DOHH2 (cell line): ENCODE results near the gene BOK.

Experiments used
- H3F3A ChIP-seq: fragments of 200-600 bp; sonication (generic), shearing (Covaris generic); 2 replicates; pipeline ENCODE4 v1.6.0; 2016; ENCODE audit warnings: antibody characterized with exemption, mild to moderate bottlenecking; ENCODE audit not compliant: control insufficient read depth, insufficient read depth
- H3K27ac ChIP-seq: fragments of 200-600 bp; sonication (generic); 2 replicates; pipeline ENCODE4 v1.5.1; 2014; ENCODE audit warnings: low read depth, mild to moderate bottlenecking, low read length, moderate library complexity
- H3K27me3 ChIP-seq: fragments of 200-600 bp; sonication (generic); 2 replicates; pipeline ENCODE4 v1.6.1; 2014; ENCODE audit warnings: mild to moderate bottlenecking, low read length, mixed read lengths; ENCODE audit not compliant: control insufficient read depth
- H3K36me3 ChIP-seq: fragments of 200-600 bp; sonication (generic); 2 replicates; pipeline ENCODE4 v1.6.1; 2014; ENCODE audit warnings: mild to moderate bottlenecking, low read length, moderate library complexity, mixed read lengths; ENCODE audit not compliant: control insufficient read depth
- H3K4me1 ChIP-seq: fragments of 200-600 bp; sonication (generic); 2 replicates; pipeline ENCODE4 v1.6.1; 2014; ENCODE audit warnings: mild to moderate bottlenecking, low read length, mixed read lengths; ENCODE audit not compliant: control insufficient read depth
- H3K4me2 ChIP-seq: fragments of 200-600 bp; sonication (generic); 2 replicates; pipeline ENCODE4 v1.6.0; 2014; ENCODE audit warnings: mild to moderate bottlenecking, low read length, moderate library complexity
- H3K4me3 ChIP-seq: fragments of 200-600 bp; sonication (generic); 2 replicates; pipeline ENCODE4 v1.5.1; 2014; ENCODE audit warnings: mild to moderate bottlenecking, low read length, mixed read lengths
- H3K79me2 ChIP-seq: fragments of 200-600 bp; sonication (generic); 2 replicates; pipeline ENCODE4 v1.6.1; 2014; ENCODE audit warnings: mild to moderate bottlenecking, low read length, mixed read lengths; ENCODE audit not compliant: control insufficient read depth
- H3K9me2 ChIP-seq: fragments of 200-600 bp; sonication (generic); replicated peaks from 2 replicates; pipeline ENCODE4 v1.6.1; 2014; ENCODE audit warnings: mild to moderate bottlenecking, low read length, mixed read lengths; ENCODE audit not compliant: control insufficient read depth
- H3K9me3 ChIP-seq: fragments of 200-600 bp; sonication (generic); 2 replicates; pipeline ENCODE4 v1.6.1; 2014; ENCODE audit warnings: antibody characterized with exemption, low read length, mixed read lengths; ENCODE audit not compliant: control insufficient read depth, insufficient read depth
- H4K20me1 ChIP-seq: fragments of 200-600 bp; sonication (generic); 2 replicates; pipeline ENCODE4 v1.6.0; 2014; ENCODE audit warnings: low read depth, mild to moderate bottlenecking, antibody characterized with exemption, low read length, moderate library complexity; ENCODE audit not compliant: control insufficient read depth, insufficient read depth
- CTCF ChIP-seq: fragments of 200-600 bp; sonication (generic); IDR thresholded peaks from one replicate; pipeline ENCODE4 v1.5.1; 2014; ENCODE audit warnings: antibody characterized with exemption, mild to moderate bottlenecking, low read depth, low read length; ENCODE audit not compliant: poor library complexity, severe bottlenecking
- EZH2phosphoT487 ChIP-seq: fragments of 200-600 bp; sonication (generic); IDR thresholded peaks from 2 replicates; pipeline ENCODE4 v1.6.1; 2017; ENCODE audit warnings: borderline replicate concordance, mild to moderate bottlenecking, antibody characterized with exemption, low read length, moderate library complexity, mixed read lengths

Gene BOK

GRCh38 chr2:241540401-241540770 lies 18.2 kb upstream of the BOK start:
- Histone ChIP-seq H3K27me3 (peaks cover 3% of the 10 kb centered on the region; the same call in 1 of the 2 replicates), H4K20me1 (no peaks in the 10 kb centered on the region), H3F3A (no peaks in the 10 kb centered on the region), H3K27ac (no peak overlapping the region), H3K79me2 (no peaks in the 10 kb centered on the region), H3K4me2 (no peak overlapping the region), H3K9me2 (no peaks in the 10 kb centered on the region), H3K4me3 (no peak overlapping the region), H3K36me3 (no peaks in the 10 kb centered on the region), H3K9me3 (no peaks in the 10 kb centered on the region), H3K4me1 (no peaks in the 10 kb centered on the region)
- no peak for TF ChIP-seq EZH2phosphoT487

- Histone ChIP-seq H4K20me1 (no peaks in the 10 kb centered on the region), H3K27ac (no peak overlapping the region), H3K27me3 (peaks cover 3% of the 10 kb centered on the region; the same call in 1 of the 2 replicates), H3K4me2 (no peak overlapping the region), H3K9me3 (no peaks in the 10 kb centered on the region), H3K79me2 (no peaks in the 10 kb centered on the region), H3K4me1 (no peaks in the 10 kb centered on the region), H3F3A (no peaks in the 10 kb centered on the region), H3K4me3 (no peak overlapping the region), H3K36me3 (no peaks in the 10 kb centered on the region), H3K9me2 (no peaks in the 10 kb centered on the region)
- TF ChIP-seq EZH2phosphoT487 = no peak
These were observed 17.6 kb upstream of the BOK start for GRCh38 chr2:241540771-241541561.

- Histone ChIP-seq H3K79me2 (no peaks in the 10 kb centered on the region), H3K4me2 (no peak overlapping the region), H3K9me2 (no peaks in the 10 kb centered on the region), H3K36me3 (no peaks in the 10 kb centered on the region), H3K27ac (no peak overlapping the region), H3K27me3 (peaks cover 7% of the 10 kb centered on the region; the same call in 1 of the 2 replicates), H3K4me3 (no peak overlapping the region), H3K9me3 (no peaks in the 10 kb centered on the region), H4K20me1 (no peaks in the 10 kb centered on the region), H3K4me1 (no peaks in the 10 kb centered on the region), H3F3A (no peaks in the 10 kb centered on the region)
- TF ChIP-seq CTCF = no peak
- TF ChIP-seq EZH2phosphoT487 = no peak
These were observed 16.8 kb upstream of the BOK start for GRCh38 chr2:241541564-241542277.

- H3K4me3 ChIP-seq = no peak overlapping the region
These were observed 16.3 kb upstream of the BOK start for GRCh38 chr2:241542278-241542605.

More at GRCh38 chr2:241542278-241542605, 16.3 kb upstream of the BOK start:
- H3K27me3 ChIP-seq = peaks cover 12% of the 10 kb centered on the region; the same call in 1 of the 2 replicates
- no peaks in the 10 kb centered on the region for H3K9me2 ChIP-seq
- H3K9me3 ChIP-seq = no peaks in the 10 kb centered on the region
- no peak overlapping the region for H3K4me2 ChIP-seq
- no peak overlapping the region for H3K27ac ChIP-seq
- no peaks in the 10 kb centered on the region for H3K4me1 ChIP-seq
- no peaks in the 10 kb centered on the region for H3F3A ChIP-seq
- TF ChIP-seq CTCF (no peak), EZH2phosphoT487 (no peak)
- H4K20me1 ChIP-seq = no peaks in the 10 kb centered on the region
- H3K79me2 ChIP-seq = no peaks in the 10 kb centered on the region
- H3K36me3 ChIP-seq = no peaks in the 10 kb centered on the region
